ENCODE data around the gene TMEM108.

GRCh38 chr3:133393691-133394474 is 355.7 kb downstream of the TMEM108 start:
- TF ChIP-seq POLR2A (IDR thresholded peaks at IDR 0.05; ENCODE audit: low read depth, low read length) (no peak), POLR2AphosphoS5 (IDR thresholded peaks at IDR 0.05; ENCODE audit: low read depth, low read length) (no peak), TAF1 (IDR thresholded peaks at IDR 0.05; ENCODE audit: borderline replicate concordance, low read depth, low read length) (no peak)
